Neural progenitor cell (in vitro differentiated cells): Measurements from ENCODE around the gene SPATA13. TPM values are rescaled to one million over a fixed set of nuclear protein-coding genes. Genes with fewer than 3 reads are reported as not detected.
A peak's percentile ranks its signal among the peaks of the same experiment; 100 is the strongest.

ENCODE experiments used
- DNase-seq: peaks from one replicate; pipeline ENCODE4 v3.0.0-alpha.2; 2016; ENCODE audit warnings: low spot score
- H2AFZ ChIP-seq: fragments of 200-600 bp; sonication (generic); replicated peaks from 2 replicates; pipeline ENCODE4 v1.6.1; 2016; ENCODE audit warnings: antibody characterized with exemption
- H3F3A ChIP-seq: fragments of 200-600 bp; sonication (generic); 2 replicates; pipeline ENCODE4 v1.6.1; 2016; ENCODE audit warnings: antibody characterized with exemption, low read depth
- H3K27ac ChIP-seq: fragments of 200-600 bp; sonication (generic); 2 replicates; pipeline ENCODE4 v1.5.1; 2016; ENCODE audit warnings: mild to moderate bottlenecking
- H3K27me3 ChIP-seq: fragments of 200-600 bp; sonication (generic); 2 replicates; pipeline ENCODE4 v1.6.1; 2016; ENCODE audit warnings: mild to moderate bottlenecking, moderate library complexity
- H3K36me3 ChIP-seq: fragments of 200-600 bp; sonication (generic); 2 replicates; pipeline ENCODE4 v1.5.1; 2016
- H3K4me1 ChIP-seq: fragments of 200-600 bp; sonication (generic); 2 replicates; pipeline ENCODE4 v1.6.1; 2016; ENCODE audit warnings: mixed run types
- H3K4me2 ChIP-seq: fragments of 200-600 bp; sonication (generic); 2 replicates; pipeline ENCODE4 v1.6.1; 2016
- H3K4me3 ChIP-seq: fragments of 200-600 bp; sonication (generic); 2 replicates; pipeline ENCODE4 v1.5.1; 2016
- H3K79me2 ChIP-seq: fragments of 200-600 bp; sonication (generic); 2 replicates; pipeline ENCODE4 v1.6.1; 2016; ENCODE audit warnings: low read depth
- H3K9ac ChIP-seq: fragments of 200-600 bp; sonication (generic); 2 replicates; pipeline ENCODE4 v1.6.1; 2016
- H3K9me3 ChIP-seq: fragments of 200-600 bp; sonication (generic); 2 replicates; pipeline ENCODE4 v1.5.1; 2016; ENCODE audit warnings: low read depth
- H4K20me1 ChIP-seq: fragments of 200-600 bp; sonication (generic); 2 replicates; pipeline ENCODE4 v1.6.1; 2016; ENCODE audit warnings: low read depth
- H3K27ac Mint-ChIP-seq: 3 replicates; pipeline ENCODE4 v1.8.0; 2021; ENCODE audit warnings: mixed read lengths
- H3K27me3 Mint-ChIP-seq: 2 replicates; pipeline ENCODE4 v1.8.0; 2022; ENCODE audit warnings: low read depth, mild to moderate bottlenecking, inconsistent platforms, moderate library complexity, mixed read lengths; ENCODE audit not compliant: insufficient read depth
- H3K36me3 Mint-ChIP-seq: 3 replicates; pipeline ENCODE4 v1.8.0; 2021; ENCODE audit warnings: mixed read lengths
- H3K4me1 Mint-ChIP-seq: 3 replicates; pipeline ENCODE4 v1.8.0; 2021; ENCODE audit warnings: mixed read lengths
- H3K4me3 Mint-ChIP-seq: 3 replicates; pipeline ENCODE4 v1.8.0; 2021; ENCODE audit warnings: mild to moderate bottlenecking, moderate library complexity, mixed read lengths
- H3K9me3 Mint-ChIP-seq: 3 replicates; pipeline ENCODE4 v1.8.0; 2020; ENCODE audit warnings: mixed read lengths
- CTCF ChIP-seq: fragments of 200-600 bp; sonication (generic); IDR thresholded peaks from 2 replicates; pipeline ENCODE4 v1.5.1; 2017; ENCODE audit warnings: antibody characterized with exemption, mild to moderate bottlenecking
- EZH2 ChIP-seq: fragments of 200-600 bp; sonication (generic); IDR thresholded peaks from 2 replicates; pipeline ENCODE4 v1.6.1; 2017; ENCODE audit warnings: antibody characterized with exemption, mild to moderate bottlenecking, moderate library complexity
- EZH2phosphoT487 ChIP-seq: fragments of 200-600 bp; sonication (generic); IDR thresholded peaks from 2 replicates; pipeline ENCODE4 v1.6.1; 2017; ENCODE audit warnings: antibody characterized with exemption
- total RNA-seq: library from RNA; depleted of rRNA; stranded (reverse); fragments of >200 nt; gene quantifications from 2 replicates; pipeline ENCODE4 v1.2.3, GENCODE V29; 2015; ENCODE audit warnings: low replicate concordance

SPATA13 gene
- total RNA-seq, 1 donor from 2014 or later, result 15.9 TPM

GRCh38 chr13:24220086-24220703 lies 59.7 kb downstream of the SPATA13 start:
- no peak overlapping the region for H3K27ac ChIP-seq
- no peaks in the 10 kb centered on the region for H3K9me3 ChIP-seq
- DNase-seq, result peak; percentile 89
- H3K79me2 ChIP-seq, result no peaks in the 10 kb centered on the region
- no peaks in the 10 kb centered on the region for H3K27me3 ChIP-seq
- no peaks in the 10 kb centered on the region for H4K20me1 ChIP-seq
- Mint-ChIP-seq H3K4me3 (no peak overlapping the region), H3K9me3 (no peaks in the 10 kb centered on the region), H3K27ac (peak overlapping the region; percentile 29), H3K36me3 (peaks cover 10% of the 10 kb centered on the region), H3K4me1 (peaks cover 41% of the 10 kb centered on the region), H3K27me3 (peaks cover 2% of the 10 kb centered on the region)
- no peak for TF ChIP-seq EZH2phosphoT487
- TF ChIP-seq CTCF, result peak; percentile 86
- H3K4me3 ChIP-seq, result no peak overlapping the region
- H3K9ac ChIP-seq, result no peak overlapping the region
- no peak overlapping the region for H2AFZ ChIP-seq
- no peaks in the 10 kb centered on the region for H3K36me3 ChIP-seq
- H3K4me2 ChIP-seq, result no peak overlapping the region
- H3K4me1 ChIP-seq, result peaks cover 17% of the 10 kb centered on the region
- peaks cover 3% of the 10 kb centered on the region for H3F3A ChIP-seq

GRCh38 chr13:24221007-24221406 lies 60.5 kb downstream of the SPATA13 start:
- H3F3A ChIP-seq, result peaks cover 3% of the 10 kb centered on the region
- H3K79me2 ChIP-seq, result no peaks in the 10 kb centered on the region
- no peak overlapping the region for H3K27ac ChIP-seq
- no peak overlapping the region for H3K4me3 ChIP-seq
- Mint-ChIP-seq H3K36me3 (peaks cover 10% of the 10 kb centered on the region), H3K4me1 (peaks cover 32% of the 10 kb centered on the region), H3K9me3 (no peaks in the 10 kb centered on the region), H3K27ac (peak overlapping the region; percentile 29), H3K4me3 (no peak overlapping the region), H3K27me3 (peaks cover 2% of the 10 kb centered on the region)
- H3K4me2 ChIP-seq, result no peak overlapping the region
- TF ChIP-seq CTCF, result no peak
- TF ChIP-seq EZH2phosphoT487, result no peak
- no peak for TF ChIP-seq EZH2
- no peaks in the 10 kb centered on the region for H3K36me3 ChIP-seq
- no peaks in the 10 kb centered on the region for H3K9me3 ChIP-seq
- H4K20me1 ChIP-seq, result no peaks in the 10 kb centered on the region
- DNase-seq, result no peak
- peaks cover 11% of the 10 kb centered on the region for H3K4me1 ChIP-seq
- no peak overlapping the region for H3K9ac ChIP-seq
- no peaks in the 10 kb centered on the region for H3K27me3 ChIP-seq
- H2AFZ ChIP-seq, result no peak overlapping the region

GRCh38 chr13:24222756-24223155 lies 62.2 kb downstream of the SPATA13 start:
- Histone ChIP-seq H3K9ac (no peak overlapping the region), H3K9me3 (no peaks in the 10 kb centered on the region), H3K27ac (no peak overlapping the region), H2AFZ (no peak overlapping the region), H3K27me3 (no peaks in the 10 kb centered on the region), H4K20me1 (no peaks in the 10 kb centered on the region), H3K4me1 (peaks cover 16% of the 10 kb centered on the region), H3F3A (peaks cover 2% of the 10 kb centered on the region), H3K36me3 (no peaks in the 10 kb centered on the region), H3K4me2 (no peak overlapping the region), H3K79me2 (no peaks in the 10 kb centered on the region), H3K4me3 (no peak overlapping the region)
- Mint-ChIP-seq H3K27ac (no peak overlapping the region), H3K36me3 (peaks cover 4% of the 10 kb centered on the region), H3K9me3 (no peaks in the 10 kb centered on the region), H3K27me3 (peaks cover 2% of the 10 kb centered on the region), H3K4me3 (no peak overlapping the region), H3K4me1 (peaks cover 17% of the 10 kb centered on the region)
- no peak for DNase-seq
- TF ChIP-seq CTCF (no peak), EZH2phosphoT487 (no peak), EZH2 (no peak)
